HG03135 (cell line): ENCODE data around the gene LYZL1.
"Not testable (repeated sequence)": the region's sequence is repeated elsewhere in the genome, so short reads cannot be mapped to it uniquely, and the experiment has no call there.

Source experiments
- ATAC-seq: cut with Tn5 transposase; IDR thresholded peaks from one replicate; pipeline ENCODE4 v1.9.1; 2021; ENCODE audit warnings: mild to moderate bottlenecking, moderate library complexity; ENCODE audit not compliant: unreplicated experiment

Gene LYZL1

DNA sequence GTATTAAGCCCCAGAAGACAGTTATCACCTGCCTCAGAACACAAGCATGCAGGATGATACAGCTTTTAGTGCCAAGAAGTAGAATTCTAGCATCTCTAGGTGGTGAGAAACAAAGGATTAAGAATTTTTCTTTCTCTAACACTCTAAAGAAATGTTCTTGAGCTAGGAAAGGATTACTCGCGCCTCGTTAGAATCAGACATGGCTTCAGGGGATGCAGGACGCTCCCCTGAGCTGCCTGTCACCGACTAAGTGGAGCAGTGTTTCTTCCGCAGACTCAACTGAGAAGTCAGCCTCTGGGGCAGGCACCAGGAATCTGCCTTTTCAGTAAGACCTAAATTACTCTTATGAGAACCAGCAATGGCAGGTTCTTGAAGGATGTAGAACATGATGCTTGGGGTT is at the start of gene LYZL1:
TSS of gene LYZL1 (plus strand) at position 165 of the 400 bp plus-strand sequence. CDS start 2,798 bp downstream, outside the sequence.
- ATAC-seq, result not testable (repeated sequence)

DNA sequence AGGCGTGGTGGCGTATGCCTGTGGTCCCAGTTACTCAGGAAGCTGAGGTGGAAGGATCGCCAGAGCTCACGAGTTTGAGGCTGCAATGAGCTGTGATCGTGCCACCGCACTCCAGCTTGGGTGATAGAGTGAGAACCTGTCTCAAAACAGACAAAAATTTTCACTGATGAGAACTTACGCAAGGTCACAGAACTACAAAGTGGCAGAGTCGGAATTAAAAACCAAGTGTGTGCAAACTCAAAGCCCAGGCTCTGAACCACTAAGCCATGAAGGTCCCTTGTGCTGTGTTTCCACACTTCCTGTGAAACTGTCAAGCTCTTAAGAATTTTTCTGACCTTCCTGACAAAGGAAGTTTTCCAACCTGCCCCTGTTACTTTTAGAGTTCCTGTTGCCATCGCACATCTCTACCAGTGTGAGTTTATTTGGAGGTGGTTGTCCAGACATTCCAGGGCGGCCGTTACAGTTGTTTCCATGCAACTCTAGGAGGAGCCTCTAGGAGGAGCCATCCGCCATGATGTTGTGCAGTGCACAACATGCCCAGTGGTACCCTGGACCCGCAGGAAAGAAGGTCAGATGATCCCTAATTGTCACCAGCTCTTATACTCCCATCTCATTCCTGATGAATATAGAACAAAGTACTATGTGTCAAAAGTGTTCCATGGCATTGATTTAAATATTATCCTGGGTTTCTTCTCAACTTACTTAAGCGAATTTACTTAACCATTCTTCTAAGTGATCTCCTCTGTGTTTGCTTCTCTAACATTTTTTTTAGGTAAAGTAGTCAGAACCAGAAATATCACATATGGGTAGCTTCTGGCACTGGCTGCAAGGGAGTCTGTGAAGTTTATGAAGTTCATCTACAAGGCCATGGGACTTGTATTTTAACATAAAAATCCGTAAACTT is 49.0 kb upstream of the LYZL1 start:
- no peak for ATAC-seq

DNA sequence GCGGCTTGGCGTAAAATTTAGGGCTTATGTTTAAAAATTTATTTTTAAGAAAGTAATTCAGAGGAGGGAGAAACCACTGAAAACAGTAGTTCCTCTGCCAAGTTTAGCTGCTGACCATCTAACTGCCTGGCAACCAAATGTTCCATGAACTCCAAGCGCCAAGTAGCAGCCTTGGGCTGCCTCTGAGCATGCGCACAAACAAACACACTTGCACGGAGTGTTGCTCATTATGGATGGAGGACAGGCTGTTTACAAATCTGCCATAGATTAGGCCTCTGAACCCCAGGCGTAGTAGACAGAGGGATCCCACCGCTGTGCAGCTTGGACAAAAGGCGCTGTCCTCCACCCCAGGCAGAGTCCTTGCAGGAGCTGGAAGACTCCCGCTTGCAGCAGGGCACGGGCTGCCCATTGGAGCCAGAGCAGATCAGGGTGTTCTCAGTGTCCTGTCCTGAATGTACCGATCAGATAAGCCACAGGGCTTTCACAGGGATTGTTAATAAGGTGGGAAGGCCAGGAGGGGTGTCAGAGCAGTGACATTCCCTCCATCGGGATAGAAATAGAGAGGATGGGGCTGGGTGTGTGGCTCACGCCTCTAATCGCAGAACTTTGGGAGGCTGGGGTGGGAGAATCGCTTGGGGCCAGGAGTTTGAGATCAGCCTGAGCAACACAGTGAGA is 47.7 kb upstream of the LYZL1 start:
- no peak for ATAC-seq

DNA sequence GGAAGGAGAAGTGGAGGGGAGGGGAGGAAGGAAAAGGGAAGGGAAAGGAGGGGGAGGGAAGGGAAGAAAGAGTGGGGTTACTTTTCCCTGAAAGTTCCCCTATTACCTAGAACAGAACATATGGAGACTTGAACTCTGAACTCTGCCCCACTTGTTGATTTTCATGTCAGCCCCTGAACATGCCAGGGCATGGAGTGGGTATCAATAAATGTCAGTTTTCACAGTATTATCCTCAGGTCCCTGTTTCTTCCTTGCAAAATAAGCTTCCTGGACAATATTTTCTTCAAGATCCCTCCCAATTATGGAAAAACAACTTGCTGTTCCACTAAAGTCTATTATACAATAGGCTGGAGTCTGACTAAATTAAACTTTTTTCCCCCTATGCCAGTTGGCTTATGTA is 46.9 kb upstream of the LYZL1 start:
- ATAC-seq, result no peak

DNA sequence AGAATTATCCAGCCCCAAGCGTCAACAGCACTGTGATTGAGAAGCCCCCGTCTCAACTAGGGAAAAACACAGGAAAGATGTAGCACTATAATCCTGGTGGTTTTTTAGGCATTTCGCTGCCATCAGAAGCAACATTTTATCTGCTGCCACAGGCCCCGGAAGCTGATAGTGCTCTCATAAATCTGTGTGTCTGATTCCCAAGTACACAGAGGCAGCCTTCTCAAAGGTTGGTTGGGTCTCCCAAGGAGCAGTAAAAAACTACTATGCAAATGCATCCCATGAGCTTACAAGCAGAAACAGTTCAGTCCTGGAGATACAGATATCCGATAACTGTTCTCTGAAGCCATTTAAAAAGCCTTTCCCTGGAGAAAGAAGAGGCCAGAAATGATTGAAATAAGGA is 45.8 kb upstream of the LYZL1 start:
- no peak for ATAC-seq

DNA sequence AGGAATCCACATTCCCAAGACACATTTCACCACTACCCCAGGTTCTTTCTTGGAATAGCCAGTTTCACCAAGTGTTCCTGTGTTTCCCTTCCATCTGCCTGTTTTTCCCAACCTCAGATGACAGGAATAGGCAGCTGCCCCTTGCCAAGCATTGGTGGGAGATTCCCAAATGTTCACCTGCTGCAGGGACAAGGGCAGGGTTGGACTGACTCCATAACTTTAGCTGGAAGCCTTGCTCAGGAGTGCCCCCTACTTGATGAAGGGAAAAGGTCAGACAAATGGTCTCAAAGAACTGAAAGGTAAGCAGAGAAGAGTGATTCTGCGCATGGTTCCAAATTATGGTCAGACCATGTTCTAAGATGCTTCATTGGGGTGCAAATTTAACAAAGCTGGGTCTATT is 45.1 kb upstream of the LYZL1 start:
- no peak for ATAC-seq

DNA sequence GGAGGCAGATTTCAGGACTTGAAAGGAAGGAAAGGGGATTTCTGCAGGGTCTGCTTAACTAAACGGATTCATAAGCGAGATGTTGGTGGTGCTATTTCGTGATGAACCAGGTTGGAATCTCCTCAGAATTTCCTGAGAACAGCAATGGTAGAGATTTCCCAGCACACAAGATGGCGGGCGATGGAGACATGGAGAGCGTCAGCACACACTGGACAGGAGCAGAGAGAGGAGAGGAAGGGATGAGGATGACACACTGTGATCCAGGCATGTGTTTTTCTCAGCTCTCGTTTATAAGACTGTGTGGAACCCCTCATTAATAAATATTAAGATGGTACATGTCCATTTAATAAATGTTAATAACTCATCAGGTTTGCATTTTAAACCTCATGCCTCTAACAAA is 43.9 kb upstream of the LYZL1 start:
- no peak for ATAC-seq

DNA sequence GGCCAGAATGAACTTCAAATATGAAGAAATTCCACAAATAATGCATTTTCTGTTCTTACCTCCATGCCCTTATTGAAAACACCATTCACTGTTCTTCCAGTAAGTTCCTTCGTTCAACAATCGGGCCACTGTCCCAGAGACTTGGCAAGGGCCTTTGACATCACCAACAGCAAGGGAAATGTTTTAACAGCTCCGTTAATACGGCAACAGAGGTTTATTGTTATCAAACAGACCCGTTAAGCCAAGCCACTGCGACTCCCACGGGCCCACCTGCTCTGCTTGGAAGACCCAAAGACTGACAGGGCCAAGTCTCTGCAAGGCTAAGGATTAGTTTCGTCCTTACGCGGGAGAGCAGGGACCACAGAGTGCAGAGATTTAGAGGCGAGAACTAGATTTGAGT is 43.4 kb upstream of the LYZL1 start:
- no peak for ATAC-seq

DNA sequence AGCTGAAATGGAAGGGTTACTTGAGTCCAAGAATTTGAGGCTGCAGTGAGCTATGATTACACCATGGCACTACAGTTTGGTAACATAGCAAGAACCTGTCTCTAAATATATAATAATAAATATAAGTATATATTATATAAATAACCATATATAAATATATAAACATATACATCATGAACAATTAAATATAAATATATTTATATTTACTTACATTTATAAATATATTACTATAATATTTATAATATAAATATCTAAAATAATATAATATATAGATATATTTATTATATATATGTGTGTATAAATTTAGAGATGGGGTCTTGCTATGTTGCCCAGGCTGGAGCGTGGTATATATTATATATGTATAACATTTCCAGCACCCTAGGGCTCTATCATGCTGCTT is 42.4 kb upstream of the LYZL1 start:
- no peak for ATAC-seq

DNA sequence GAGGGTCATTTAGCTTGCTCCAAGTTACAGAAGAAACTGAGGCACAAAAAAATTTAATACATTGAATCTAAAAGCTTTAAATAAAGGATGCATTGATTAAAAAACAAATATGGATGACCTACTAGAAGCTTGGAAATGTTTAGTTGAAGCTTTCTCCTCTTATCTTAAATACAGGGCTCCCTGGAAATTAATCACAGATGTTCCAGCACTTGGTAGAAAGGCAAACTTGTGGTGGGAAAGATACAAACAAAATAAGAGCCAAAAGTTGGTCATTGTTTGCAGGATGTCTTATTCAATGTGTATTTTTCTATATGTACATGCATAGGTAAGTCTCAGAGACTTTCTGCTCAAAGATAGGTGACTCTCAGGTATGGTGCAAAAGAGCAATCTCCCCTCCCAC is 40.7 kb upstream of the LYZL1 start:
- ATAC-seq, result no peak

DNA sequence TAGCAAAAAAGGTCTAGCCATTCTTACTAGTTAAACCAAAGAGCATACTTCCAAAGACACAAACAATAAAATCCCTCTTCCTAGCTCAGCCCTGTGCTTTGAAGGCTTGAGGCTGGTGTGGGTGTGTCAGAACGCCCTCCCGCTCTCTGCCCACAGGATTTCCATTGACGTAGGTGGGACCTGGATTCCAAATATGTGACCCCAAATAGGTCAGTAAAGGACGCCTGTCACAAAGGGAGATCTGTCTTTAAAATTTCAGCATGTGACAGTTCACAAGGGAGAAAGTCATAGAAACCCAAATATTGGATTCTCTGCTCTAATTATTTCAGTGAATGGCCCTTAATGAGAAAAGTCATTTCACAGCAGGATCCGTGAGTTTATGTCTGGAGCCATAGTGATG is 39.9 kb upstream of the LYZL1 start:
- no peak for ATAC-seq

DNA sequence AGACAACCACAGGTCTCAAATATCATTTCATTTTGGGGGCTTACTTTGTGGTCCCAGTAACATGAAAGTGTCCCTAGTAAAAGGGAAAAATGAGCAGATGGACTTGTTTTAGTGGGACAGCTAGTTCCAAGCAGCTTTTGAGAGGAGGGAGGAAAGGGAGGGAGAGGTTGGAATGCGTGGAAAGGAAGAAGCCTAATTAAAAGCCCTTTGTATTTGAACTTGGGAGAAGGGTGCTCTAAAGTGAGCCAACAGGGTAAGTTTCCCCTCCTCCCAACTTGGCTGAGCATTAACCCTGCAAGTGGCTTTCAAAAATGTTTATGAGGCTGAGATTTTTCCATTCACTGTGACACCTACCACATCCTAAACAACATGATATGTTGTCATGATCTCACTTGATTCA is 38.8 kb upstream of the LYZL1 start:
- ATAC-seq, result no peak

DNA sequence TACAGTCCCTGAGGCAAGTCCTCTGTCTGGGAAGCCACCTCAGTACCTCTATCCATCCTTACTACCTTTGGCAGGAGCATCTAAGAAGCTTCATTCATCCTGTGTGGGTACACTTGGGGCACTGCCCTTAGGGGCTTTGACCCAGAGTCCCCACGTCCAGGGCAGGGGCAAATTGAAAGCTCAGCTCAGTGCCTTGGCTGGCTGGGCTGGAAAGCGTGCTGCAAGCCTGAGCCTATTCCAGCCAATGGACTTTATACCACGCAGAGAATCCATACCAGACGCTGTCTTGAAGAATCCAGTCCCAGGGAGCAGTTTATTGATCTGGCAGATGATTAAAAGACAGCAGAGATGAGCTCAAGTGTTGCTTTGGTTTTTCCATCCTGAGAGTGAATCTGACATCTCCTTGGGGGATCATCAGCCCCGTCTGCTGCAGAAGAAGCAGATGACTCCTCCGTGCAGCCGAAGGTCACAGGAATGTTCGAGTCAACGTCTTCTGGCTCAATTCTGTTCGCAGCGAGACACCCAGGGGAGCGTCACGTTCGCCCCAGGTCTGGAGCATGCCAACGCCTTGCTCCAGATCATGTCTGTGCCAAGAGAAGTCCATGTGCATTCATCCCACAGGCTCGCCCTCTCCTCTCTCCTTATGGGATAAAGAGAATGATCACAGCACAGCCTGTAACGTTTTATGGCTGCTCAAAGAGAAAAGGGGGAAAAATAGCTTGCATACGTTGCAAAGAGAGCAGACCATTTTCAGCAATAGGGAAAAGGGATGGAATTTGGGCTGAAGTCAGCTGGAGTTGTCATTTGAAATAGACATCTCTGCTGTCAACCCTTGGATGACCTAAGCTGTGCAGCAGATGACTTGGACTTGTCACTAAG is 35.8 kb upstream of the LYZL1 start:
- no peak for ATAC-seq

DNA sequence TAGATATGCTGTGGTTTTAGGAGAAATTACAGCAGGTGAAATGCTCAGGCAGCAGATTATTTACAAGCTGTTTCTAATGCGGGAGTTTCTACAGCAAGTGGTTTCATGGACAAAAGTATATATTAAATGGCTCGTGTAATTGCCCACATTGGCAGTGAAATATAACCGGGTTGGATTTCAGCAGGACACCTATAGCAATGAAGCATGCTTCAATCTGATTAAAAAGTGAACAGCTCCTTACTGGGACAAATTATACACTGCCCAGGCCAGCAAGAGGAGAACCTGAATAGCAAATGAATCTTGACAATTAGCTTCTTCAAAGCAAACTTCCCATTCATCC is 35.2 kb upstream of the LYZL1 start:
- ATAC-seq, result no peak

DNA sequence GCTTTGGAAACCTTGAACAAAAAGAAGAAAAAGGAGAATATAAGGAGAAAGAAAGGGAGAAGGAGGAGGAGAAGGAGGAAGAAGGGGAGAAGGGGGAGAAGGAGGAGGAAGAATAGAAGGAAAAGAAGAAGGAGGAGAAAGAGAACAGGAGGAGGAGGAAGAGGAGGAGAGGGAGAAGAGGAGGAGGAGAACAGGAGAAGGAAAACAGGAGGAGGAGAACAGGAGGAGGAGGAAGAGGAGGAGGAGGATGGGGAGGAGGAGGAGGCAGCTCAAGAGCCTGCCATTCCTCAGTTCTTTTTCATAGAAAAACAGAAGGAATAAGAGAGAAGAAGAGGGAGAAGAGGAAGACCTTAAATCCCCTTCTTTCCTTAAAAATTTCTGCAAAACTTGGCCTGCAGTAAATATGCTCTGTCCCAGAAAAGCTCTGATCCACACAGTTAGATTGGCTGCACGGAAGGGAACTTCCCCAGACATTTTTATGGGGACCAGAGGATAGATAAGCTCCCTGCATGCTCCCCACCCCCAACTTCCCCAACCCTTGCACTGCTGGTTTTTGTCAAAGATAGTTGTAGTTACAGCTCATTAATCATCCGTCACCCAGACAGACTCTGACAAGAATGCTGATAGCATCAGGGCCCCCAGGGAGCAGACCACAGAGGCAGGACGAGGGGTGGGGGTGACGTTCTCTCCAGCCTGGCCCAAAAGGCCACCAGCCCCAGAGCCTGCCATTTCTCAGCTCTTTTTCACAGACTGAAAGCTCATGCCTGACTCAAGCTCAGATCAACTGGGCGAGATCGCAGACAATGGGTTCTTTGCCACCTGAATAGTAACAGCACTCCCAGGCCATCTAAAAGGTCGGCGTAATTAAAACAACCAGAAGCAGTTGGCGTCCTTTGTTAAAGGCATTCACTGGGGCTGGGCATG is 34.5 kb upstream of the LYZL1 start:
- ATAC-seq, result no peak

DNA sequence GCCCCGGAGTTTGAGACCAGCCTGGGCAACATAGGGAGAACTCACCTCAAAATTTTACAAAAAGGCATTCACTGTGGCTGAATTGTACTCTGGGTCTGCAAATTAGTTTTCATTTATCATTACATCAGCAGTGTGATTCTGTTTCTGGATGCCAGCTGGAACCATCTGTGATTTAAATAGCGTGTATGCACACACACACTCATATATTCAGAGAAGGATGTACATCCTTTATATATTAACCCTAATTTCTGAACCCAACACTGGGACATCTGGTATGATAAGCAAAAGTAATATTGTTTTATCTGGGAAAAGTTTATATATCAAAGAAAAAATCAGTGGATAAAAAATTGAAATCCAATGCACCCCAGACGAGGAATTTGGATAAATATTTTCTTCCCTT is 33.8 kb upstream of the LYZL1 start:
- ATAC-seq, result no peak

DNA sequence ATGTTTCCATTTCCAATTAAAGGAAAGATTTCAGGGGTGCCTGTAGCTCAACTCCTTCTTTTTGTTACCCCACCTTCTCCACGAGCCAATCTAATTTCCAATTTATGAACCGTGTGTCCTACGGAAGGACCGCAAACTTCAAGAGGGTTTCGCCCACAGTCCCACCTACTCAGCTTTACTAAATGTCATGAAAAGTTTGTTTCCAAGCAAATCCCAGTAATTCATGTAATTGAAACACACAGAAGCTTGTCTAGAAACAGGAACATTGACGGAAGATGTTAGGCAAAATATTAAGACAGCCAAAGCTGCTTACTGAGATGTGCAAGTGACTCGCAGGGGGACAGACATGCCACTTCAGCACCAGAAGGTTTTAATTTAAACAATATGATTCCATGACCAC is 32.9 kb upstream of the LYZL1 start:
- ATAC-seq, result no peak

DNA sequence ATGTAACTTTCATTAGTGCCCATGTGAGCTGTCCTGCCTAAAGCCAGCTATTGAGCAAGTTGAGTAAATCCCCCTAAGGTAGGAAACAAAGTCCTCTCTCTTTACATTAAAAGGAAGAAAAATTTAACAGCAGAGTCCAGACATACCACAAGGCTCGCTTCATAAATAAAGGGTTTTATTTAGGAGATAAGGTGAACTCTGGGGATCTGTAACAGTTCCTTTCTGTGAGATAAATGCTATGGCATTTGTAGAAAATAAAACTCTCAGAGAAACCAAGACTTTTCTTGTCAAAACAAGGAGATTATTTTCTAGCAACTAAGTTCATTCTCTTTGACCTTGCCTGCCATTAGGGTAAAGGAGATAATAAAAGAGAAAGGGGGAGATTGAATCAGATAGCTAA is 32.3 kb upstream of the LYZL1 start:
- no peak for ATAC-seq

DNA sequence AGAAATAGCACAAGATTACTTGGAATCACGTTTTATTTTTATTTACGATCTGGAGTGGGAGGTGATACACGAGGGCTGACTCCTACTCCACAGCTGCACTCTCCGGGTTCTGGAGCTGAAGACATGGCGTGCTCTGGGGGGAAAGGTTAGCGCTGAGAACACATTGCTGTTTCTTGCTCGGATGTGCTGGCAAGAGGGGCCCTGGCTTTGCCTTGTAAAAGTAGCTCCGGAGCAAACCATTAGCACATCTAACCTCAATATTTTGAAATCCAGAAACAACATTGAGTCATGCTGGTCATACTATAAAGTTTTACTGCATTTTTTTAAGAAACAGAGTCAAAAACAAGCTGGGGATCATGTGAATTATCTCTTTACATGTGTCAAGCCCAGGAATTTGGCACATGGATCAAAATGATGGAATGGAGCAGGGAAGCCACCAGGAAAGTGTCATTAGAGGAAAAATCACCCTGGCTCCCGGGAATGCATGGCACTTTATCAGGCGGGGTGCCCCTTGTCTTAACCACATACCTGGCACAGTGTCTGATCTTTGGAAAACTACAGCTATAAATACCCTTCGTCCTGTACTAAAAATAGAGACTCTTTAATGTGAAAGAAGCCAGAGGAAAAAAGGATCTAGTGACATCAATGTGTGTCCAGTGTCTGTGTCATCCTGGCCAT is 31.6 kb upstream of the LYZL1 start:
- ATAC-seq, result no peak

DNA sequence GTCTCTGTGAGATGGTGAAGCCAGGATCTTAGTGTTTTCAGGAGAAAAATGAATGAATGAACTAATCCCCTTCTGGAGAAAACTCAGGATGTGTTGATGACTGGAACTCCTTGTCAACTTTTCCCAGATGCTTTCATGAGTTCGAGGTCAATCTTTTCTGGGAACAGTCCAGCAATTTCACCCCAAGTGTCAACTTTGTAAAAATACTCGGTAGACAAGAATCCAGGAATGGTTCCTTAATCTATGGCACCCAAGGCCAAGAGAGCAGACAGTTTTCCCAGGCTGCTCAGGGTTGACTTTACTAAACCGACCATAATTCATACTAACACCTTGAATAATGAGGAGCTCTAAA is 31.1 kb upstream of the LYZL1 start:
- ATAC-seq, result no peak
